Measurements from ENCODE around the gene RDH16. TPM values are rescaled to one million over a fixed set of nuclear protein-coding genes. Genes with fewer than 3 reads are reported as not detected.

Gene RDH16
- 0.12 TPM in 1 of 2 replicates, not detected in the other for total RNA-seq

GRCh38 chr12:56957229-56958052, at the start of gene RDH16:
TSS of gene RDH16 (minus strand) at chr12:56957608. CDS start at chr12:56957462, 146 bp downstream.
- H3K4me3 ChIP-seq (ENCODE audit: low read depth, low read length), result no peak within 1 kb of the TSS
- DNase-seq (ENCODE audit: low read depth), result no peak
- TF ChIP-seq CTCF (conservative IDR thresholded peaks at IDR 0.05; ENCODE audit: low read depth, low read length), result no peak

- H3K4me3 ChIP-seq (ENCODE audit: low read depth, low read length), result peak overlapping the region; percentile 41
- no peak for DNase-seq (ENCODE audit: low read depth)
- TF ChIP-seq CTCF (conservative IDR thresholded peaks at IDR 0.05; ENCODE audit: low read depth, low read length), result no peak
Measured at GRCh38 chr12:57006809-57007475, 49.5 kb upstream of the RDH16 start.

- peak within 1 kb of the TSS; percentile 76 for H3K4me3 ChIP-seq (ENCODE audit: low read depth, low read length)
- TF ChIP-seq CTCF (conservative IDR thresholded peaks at IDR 0.05; ENCODE audit: low read depth, low read length), result peak; percentile 46
- DNase-seq (ENCODE audit: low read depth), result no peak
Measured at GRCh38 chr12:57005980-57006808, 48.8 kb upstream of the RDH16 start, which contains the start of gene ZBTB39. TSS of gene ZBTB39 (minus strand) at chr12:57006546. CDS start at chr12:57004917, 1,629 bp downstream.

- no peak for TF ChIP-seq CTCF (conservative IDR thresholded peaks at IDR 0.05; ENCODE audit: low read depth, low read length)
- no peak for DNase-seq (ENCODE audit: low read depth)
- no peak overlapping the region for H3K4me3 ChIP-seq (ENCODE audit: low read depth, low read length)
Measured at GRCh38 chr12:57004651-57005050, 47.2 kb upstream of the RDH16 start.

GRCh38 chr12:57003395-57003794, 46.0 kb upstream of the RDH16 start:
- TF ChIP-seq CTCF (conservative IDR thresholded peaks at IDR 0.05; ENCODE audit: low read depth, low read length), result no peak
- no peak overlapping the region for H3K4me3 ChIP-seq (ENCODE audit: low read depth, low read length)
- no peak for DNase-seq (ENCODE audit: low read depth)

GRCh38 chr12:57001448-57001906, 44.1 kb upstream of the RDH16 start:
- DNase-seq (ENCODE audit: low read depth), result no peak

More at GRCh38 chr12:57001448-57001906, 44.1 kb upstream of the RDH16 start:
- no peak overlapping the region for H3K4me3 ChIP-seq (ENCODE audit: low read depth, low read length)
- TF ChIP-seq CTCF (conservative IDR thresholded peaks at IDR 0.05; ENCODE audit: low read depth, low read length), result peak; percentile 86

Measured in epithelial cell of proximal tubule (primary cell).